Tibial nerve (tissue), 4 donors: ENCODE measurements around the gene EIF4H. TPM values are rescaled to one million over a fixed set of nuclear protein-coding genes. Genes with fewer than 3 reads are reported as not detected.

Experiments
- DNase-seq, 2 donors: peaks; one replicate each; pipeline ENCODE4 v3.0.0-alpha.2; 2019; ENCODE audit warnings: low spot score in 2 of 2
- H3K27ac ChIP-seq, 4 donors: fragments of 200-600 bp; sonication (generic) in 3 of 4; one replicate each; pipeline ENCODE4 v1.5.1; 2017 to 2019; ENCODE audit warnings: mild to moderate bottlenecking in 1 of 4
- H3K27me3 ChIP-seq, 2 donors: fragments of 200-600 bp; sonication (generic) in 1 of 2; one replicate each; pipeline versions ENCODE4 v1.5.1 to v1.6.0; 2017 to 2019
- H3K36me3 ChIP-seq, 3 donors: fragments of 200-600 bp; sonication (generic); one replicate each; pipeline ENCODE4 v1.5.1; 2018 to 2019
- H3K4me1 ChIP-seq, 4 donors: fragments of 200-600 bp; sonication (generic) in 3 of 4; one replicate each; pipeline ENCODE4 v1.5.1; 2017 to 2019
- H3K4me3 ChIP-seq, 4 donors: fragments of 200-600 bp; sonication (generic) in 3 of 4; one replicate each; pipeline ENCODE4 v1.5.1; 2017 to 2019; ENCODE audit warnings: mild to moderate bottlenecking in 1 of 4, moderate library complexity in 1 of 4
- H3K9me3 ChIP-seq, 4 donors: fragments of 200-600 bp; sonication (generic) in 3 of 4; one replicate each; pipeline ENCODE4 v1.5.1; 2017 to 2019
- EP300 ChIP-seq, 2 donors: sonication (generic); formaldehyde crosslinking; IDR thresholded peaks; one replicate each; pipeline ENCODE4 v1.6.1; 2017; ENCODE audit warnings: antibody characterized with exemption in 2 of 2, mild to moderate bottlenecking in 1 of 2
- POLR2A ChIP-seq, 2 donors: fragments of 450-650 bp; IDR thresholded peaks; one replicate each; pipeline ENCODE4 v1.6.1; 2017; ENCODE audit warnings: antibody characterized with exemption in 2 of 2, mild to moderate bottlenecking in 2 of 2, moderate library complexity in 2 of 2
- WGBS, 2 donors: methylation state at CpG; one replicate each; pipeline ENCODE4 v1.1.5; 2018; 5-methylcytosine and 5-hydroxymethylcytosine counted together
- total RNA-seq, 4 donors: library from RNA; depleted of rRNA; stranded (reverse); fragments of >200 nt; gene quantifications; one replicate each; pipeline ENCODE4 v1.1.0, GENCODE V29; 2016
- TF ChIP-seq, protein P1 (sequence below), 5 experiments: fragments of 200-600 bp in 3 of 5; fragments of 450-650 bp in 2 of 5; sonication (generic) in 3 of 5; IDR thresholded peaks; one replicate each; pipeline ENCODE4 v1.5.1; 2016 to 2019; ENCODE audit warnings: antibody characterized with exemption in 5 of 5, mild to moderate bottlenecking in 3 of 5, moderate library complexity in 2 of 5

Gene EIF4H
- total RNA-seq, 4 donors from 2014 or later, result 184 to 211 (median 192) TPM

DNA sequence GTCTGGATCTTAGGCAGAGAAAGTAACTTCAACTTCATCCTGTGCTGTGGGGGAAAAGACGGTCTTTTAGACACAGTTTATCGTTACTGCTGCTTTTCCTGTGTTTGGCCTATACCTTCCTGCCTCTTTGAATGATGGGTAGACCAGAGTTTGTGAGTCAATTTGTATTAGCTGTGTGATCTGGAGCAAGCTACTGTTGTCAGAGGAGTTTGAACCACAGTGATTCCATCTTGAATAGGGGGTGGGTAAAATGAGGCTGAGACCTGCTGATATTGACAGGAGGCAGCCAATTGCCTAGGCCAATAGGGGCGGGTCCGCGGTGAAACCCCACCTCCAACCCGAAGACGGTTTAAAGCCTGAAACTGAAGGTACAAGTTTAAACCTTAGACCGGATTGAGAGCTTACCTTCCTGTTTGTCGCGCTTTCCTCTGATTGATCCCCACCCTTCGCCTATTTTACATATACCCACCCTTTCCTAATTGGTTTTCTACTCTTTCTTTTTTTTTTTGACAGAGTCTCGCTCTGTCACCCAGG is 35.8 kb upstream of the EIF4H start:
- no peak overlapping the region for H3K27ac ChIP-seq
- no peaks in the 10 kb centered on the region for H3K9me3 ChIP-seq
- no peaks in the 10 kb centered on the region for H3K4me1 ChIP-seq
- no peak overlapping the region for H3K4me3 ChIP-seq
- DNase-seq, result no peak
- no peaks in the 10 kb centered on the region for H3K36me3 ChIP-seq
- 90 to 91% methylated on average over 12 of the region's 12 CpGs for WGBS, 2 donors
- no peaks in the 10 kb centered on the region for H3K27me3 ChIP-seq
- TF ChIP-seq, protein P1, sequence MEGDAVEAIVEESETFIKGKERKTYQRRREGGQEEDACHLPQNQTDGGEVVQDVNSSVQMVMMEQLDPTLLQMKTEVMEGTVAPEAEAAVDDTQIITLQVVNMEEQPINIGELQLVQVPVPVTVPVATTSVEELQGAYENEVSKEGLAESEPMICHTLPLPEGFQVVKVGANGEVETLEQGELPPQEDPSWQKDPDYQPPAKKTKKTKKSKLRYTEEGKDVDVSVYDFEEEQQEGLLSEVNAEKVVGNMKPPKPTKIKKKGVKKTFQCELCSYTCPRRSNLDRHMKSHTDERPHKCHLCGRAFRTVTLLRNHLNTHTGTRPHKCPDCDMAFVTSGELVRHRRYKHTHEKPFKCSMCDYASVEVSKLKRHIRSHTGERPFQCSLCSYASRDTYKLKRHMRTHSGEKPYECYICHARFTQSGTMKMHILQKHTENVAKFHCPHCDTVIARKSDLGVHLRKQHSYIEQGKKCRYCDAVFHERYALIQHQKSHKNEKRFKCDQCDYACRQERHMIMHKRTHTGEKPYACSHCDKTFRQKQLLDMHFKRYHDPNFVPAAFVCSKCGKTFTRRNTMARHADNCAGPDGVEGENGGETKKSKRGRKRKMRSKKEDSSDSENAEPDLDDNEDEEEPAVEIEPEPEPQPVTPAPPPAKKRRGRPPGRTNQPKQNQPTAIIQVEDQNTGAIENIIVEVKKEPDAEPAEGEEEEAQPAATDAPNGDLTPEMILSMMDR (IDR thresholded peaks at IDR 0.05), result no peak

GRCh38 chr7:74138945-74139843 is 35.0 kb upstream of the EIF4H start:
- Histone ChIP-seq H3K4me1 (no peaks in the 10 kb centered on the region), H3K9me3 (no peaks in the 10 kb centered on the region), H3K27me3 (no peaks in the 10 kb centered on the region), H3K27ac (no peak overlapping the region), H3K4me3 (no peak overlapping the region), H3K36me3 (no peaks in the 10 kb centered on the region)
- DNase-seq, result no peak
- TF ChIP-seq, protein P1 (IDR thresholded peaks at IDR 0.05), result no peak
- no peak for TF ChIP-seq POLR2A (IDR thresholded peaks at IDR 0.05)
- no peak for TF ChIP-seq EP300 (IDR thresholded peaks at IDR 0.05)
- 89 to 91% methylated on average over 14 to 16 of the region's 16 CpGs for WGBS, 2 donors

- no peak overlapping the region for H3K4me3 ChIP-seq
- WGBS, 2 donors, result 53 to 86% methylated on average over 1 of the region's 1 CpG
- H3K27ac ChIP-seq, result no peak overlapping the region
- peaks cover 0 to 12% (median 0%) of the 10 kb centered on the region in 4 donors for H3K9me3 ChIP-seq
- H3K36me3 ChIP-seq, result no peaks in the 10 kb centered on the region
- no peak for DNase-seq
- no peaks in the 10 kb centered on the region for H3K27me3 ChIP-seq
- TF ChIP-seq, protein P1 (IDR thresholded peaks at IDR 0.05), result no peak
- no peak for TF ChIP-seq POLR2A (IDR thresholded peaks at IDR 0.05)
- TF ChIP-seq EP300 (IDR thresholded peaks at IDR 0.05), result no peak
- H3K4me1 ChIP-seq, result no peaks in the 10 kb centered on the region
These were observed 32.5 kb upstream of the EIF4H start for GRCh38 chr7:74141705-74142104.

- Histone ChIP-seq H3K27ac (no peak overlapping the region), H3K9me3 (peaks cover 0 to 12% (median 0%) of the 10 kb centered on the region in 4 donors), H3K4me3 (no peak overlapping the region), H3K36me3 (no peaks in the 10 kb centered on the region), H3K4me1 (no peaks in the 10 kb centered on the region), H3K27me3 (no peaks in the 10 kb centered on the region)
- 59 to 68% methylated on average over 6 of the region's 6 CpGs for WGBS, 2 donors
- DNase-seq, result no peak
- TF ChIP-seq POLR2A (IDR thresholded peaks at IDR 0.05) (no peak), EP300 (IDR thresholded peaks at IDR 0.05) (no peak)
- TF ChIP-seq, protein P1 (IDR thresholded peaks at IDR 0.05), result no peak
These were observed 30.8 kb upstream of the EIF4H start for GRCh38 chr7:74143383-74143782.

DNA sequence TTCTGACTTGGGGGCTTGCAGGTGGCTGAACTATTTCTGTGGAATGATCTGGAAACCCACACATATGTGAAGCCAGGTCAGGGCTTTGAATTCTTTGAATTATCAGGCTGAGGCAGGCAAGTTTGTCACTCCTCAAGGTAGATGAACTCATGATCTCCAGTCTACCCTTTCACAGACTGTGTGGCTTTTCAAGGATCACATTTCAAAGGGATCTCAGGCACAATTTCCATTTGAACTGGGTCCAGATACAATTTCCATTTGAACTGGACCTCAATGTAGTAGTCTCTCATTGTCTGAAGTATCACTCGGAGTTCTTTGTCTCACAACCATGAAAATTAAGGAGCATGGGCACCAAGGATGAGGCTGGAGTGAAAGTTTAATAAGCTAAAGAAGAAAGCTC is 25.7 kb upstream of the EIF4H start:
- Histone ChIP-seq H3K4me1 (no peaks in the 10 kb centered on the region), H3K9me3 (peaks cover 0 to 12% (median 0%) of the 10 kb centered on the region in 4 donors), H3K4me3 (no peak overlapping the region), H3K27ac (no peak overlapping the region), H3K36me3 (no peaks in the 10 kb centered on the region), H3K27me3 (no peaks in the 10 kb centered on the region)
- DNase-seq, result no peak
- 94 to 96% methylated on average over 1 of the region's 1 CpG for WGBS, 2 donors
- TF ChIP-seq EP300 (IDR thresholded peaks at IDR 0.05) (no peak), POLR2A (IDR thresholded peaks at IDR 0.05) (no peak)
- TF ChIP-seq, protein P1 (IDR thresholded peaks at IDR 0.05), result no peak
